Measurements from ENCODE around the gene ITGAL. TPM values are rescaled to one million over a fixed set of nuclear protein-coding genes. Genes with fewer than 3 reads are reported as not detected.

Gene ITGAL
- total and polyA plus RNA-seq, 2 of the 13 experiments (the other 11 are each of a cell fraction or from before 2014, with no cell fraction given), result 0.86 to 1.2 TPM

- TF ChIP-seq PTBP1 (IDR thresholded peaks at IDR 0.05; ENCODE audit: low read depth, low read length, poor library complexity, severe bottlenecking) (peak; percentile 35), ZNF10 (CRISPR knock-in tag; IDR thresholded peaks at IDR 0.05; ENCODE audit: borderline replicate concordance, low read depth) (no peak), KDM6A (CRISPR knock-in tag; IDR thresholded peaks at IDR 0.05; ENCODE audit: low read depth) (no peak), ZNF784 (CRISPR knock-in tag; IDR thresholded peaks at IDR 0.05; ENCODE audit: borderline replicate concordance) (peak; percentile 77), THAP11 (CRISPR knock-in tag; IDR thresholded peaks at IDR 0.05) (peak; percentile 91), ZNF567 (CRISPR knock-in tag; IDR thresholded peaks at IDR 0.05; ENCODE audit: borderline replicate concordance) (no peak), ZGPAT (CRISPR knock-in tag; IDR thresholded peaks at IDR 0.05) (peak; percentile 95), PBX2 (CRISPR knock-in tag; IDR thresholded peaks at IDR 0.05) (0 out of 2 replicates have a peak, but pooled peaks have one; percentile 9), KDM3A (CRISPR knock-in tag; IDR thresholded peaks at IDR 0.05; ENCODE audit: low read depth) (peak; percentile 60; the same call in 1 of the 2 replicates), ZBTB21 (CRISPR knock-in tag; IDR thresholded peaks at IDR 0.05) (no peak), SKIL (CRISPR knock-in tag; IDR thresholded peaks at IDR 0.05; ENCODE audit: borderline replicate concordance) (peak; percentile 65; the same call in 1 of the 2 replicates), XRCC5 (optimal IDR thresholded peaks at IDR 0.05; ENCODE audit: low read length) (peak; percentile 84), CREB3 (CRISPR knock-in tag; IDR thresholded peaks at IDR 0.05) (no peak), SNRNP70 (IDR thresholded peaks at IDR 0.05; ENCODE audit: low read depth, low read length) (no peak), NR2F1 (CRISPR knock-in tag; IDR thresholded peaks at IDR 0.05) (peak; percentile 62 to 91), ZNF160 (CRISPR knock-in tag; IDR thresholded peaks at IDR 0.05) (no peak; the same call in 1 of the 2 replicates), REST (IDR thresholded peaks at IDR 0.05; ENCODE audit: borderline replicate concordance in 1 of 2, low read depth in 1 of 2, low read length in 2 of 2) (no peak)
These were observed 85.6 kb downstream of the ITGAL start, which contains the start of gene ZNF764 (continued) for GRCh38 chr16:30557957-30558788.
